Neural crest cell (in vitro differentiated cells): ENCODE measurements around the gene KIFC1. TPM values are rescaled to one million over a fixed set of nuclear protein-coding genes. Genes with fewer than 3 reads are reported as not detected.

Experiments used
- DNase-seq: peaks from one replicate; pipeline ENCODE4 v3.0.0; 2021; ENCODE audit warnings: low read depth, mixed read lengths, low spot score
- H3K27ac Mint-ChIP-seq: one replicate; pipeline ENCODE4 v1.8.0; 2021; ENCODE audit warnings: mild to moderate bottlenecking, mixed read lengths; ENCODE audit not compliant: unreplicated experiment
- H3K27me3 Mint-ChIP-seq: 2 replicates; pipeline ENCODE4 v1.8.0; 2021; ENCODE audit warnings: low read depth, mild to moderate bottlenecking, mixed read lengths
- H3K36me3 Mint-ChIP-seq: 2 replicates; pipeline ENCODE4 v1.8.0; 2021; ENCODE audit warnings: low read depth, mild to moderate bottlenecking, mixed read lengths
- H3K4me1 Mint-ChIP-seq: 2 replicates; pipeline ENCODE4 v1.8.0; 2021; ENCODE audit warnings: mixed read lengths
- H3K4me3 Mint-ChIP-seq: one replicate; pipeline ENCODE4 v1.8.0; 2021; ENCODE audit warnings: mild to moderate bottlenecking, mixed read lengths
- H3K9me3 Mint-ChIP-seq: 2 replicates; pipeline ENCODE4 v1.8.0; 2021; ENCODE audit warnings: mixed read lengths
- CTCF ChIP-seq: fragments of 200-600 bp; sonication (generic); conservative IDR thresholded peaks from 2 replicates; pipeline ENCODE4 v1.5.0; 2021; ENCODE audit warnings: antibody characterized with exemption, mild to moderate bottlenecking
- total RNA-seq: library from RNA; stranded (reverse); gene quantifications from 2 replicates; pipeline ENCODE4 v1.2.1, GENCODE V29; 2021

Gene KIFC1
- total RNA-seq, 1 donor from 2014 or later = 124 TPM

GRCh38 chr6:33414592-33415271 lies 23.1 kb downstream of the KIFC1 start:
- H3K4me1 Mint-ChIP-seq = peaks cover 73% of the 10 kb centered on the region
- peak overlapping the region; percentile 90 for H3K4me3 Mint-ChIP-seq
- no peak overlapping the region for H3K27ac Mint-ChIP-seq
- DNase-seq = no peak
- peaks cover 8% of the 10 kb centered on the region for H3K36me3 Mint-ChIP-seq
- peaks cover 20% of the 10 kb centered on the region for H3K27me3 Mint-ChIP-seq
- peak; percentile 49 for TF ChIP-seq CTCF
- no peaks in the 10 kb centered on the region for H3K9me3 Mint-ChIP-seq

DNA sequence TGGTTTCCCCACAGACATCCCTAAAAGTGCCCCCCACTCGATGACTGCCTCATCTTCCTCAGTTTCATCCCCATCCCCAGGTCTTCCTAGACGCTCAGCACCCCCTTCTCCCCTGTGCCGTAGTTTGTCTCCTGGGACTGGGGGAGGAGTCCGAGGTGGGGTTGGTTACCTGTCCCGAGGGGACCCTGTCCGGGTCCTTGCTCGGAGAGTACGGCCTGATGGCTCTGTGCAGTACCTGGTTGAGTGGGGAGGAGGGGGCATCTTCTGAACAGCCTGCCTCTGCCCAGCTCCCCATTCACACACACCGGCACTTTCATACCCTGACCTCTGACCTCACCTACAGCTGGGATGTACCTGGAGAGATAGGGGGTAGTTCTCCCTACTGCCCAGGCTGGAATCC lies 24.2 kb downstream of the KIFC1 start:
- peak overlapping the region; percentile 96 for H3K4me3 Mint-ChIP-seq
- H3K36me3 Mint-ChIP-seq = peaks cover 8% of the 10 kb centered on the region
- DNase-seq = no peak
- no peak overlapping the region for H3K27ac Mint-ChIP-seq
- peaks cover 20% of the 10 kb centered on the region for H3K27me3 Mint-ChIP-seq
- H3K9me3 Mint-ChIP-seq = no peaks in the 10 kb centered on the region
- H3K4me1 Mint-ChIP-seq = peaks cover 71% of the 10 kb centered on the region
- TF ChIP-seq CTCF = no peak

- peak overlapping the region; percentile 99 for H3K27ac Mint-ChIP-seq
- peaks cover 75% of the 10 kb centered on the region for H3K4me1 Mint-ChIP-seq
- peaks cover 8% of the 10 kb centered on the region for H3K36me3 Mint-ChIP-seq
These were observed 24.9 kb downstream of the KIFC1 start for GRCh38 chr6:33416386-33417127.

DNA sequence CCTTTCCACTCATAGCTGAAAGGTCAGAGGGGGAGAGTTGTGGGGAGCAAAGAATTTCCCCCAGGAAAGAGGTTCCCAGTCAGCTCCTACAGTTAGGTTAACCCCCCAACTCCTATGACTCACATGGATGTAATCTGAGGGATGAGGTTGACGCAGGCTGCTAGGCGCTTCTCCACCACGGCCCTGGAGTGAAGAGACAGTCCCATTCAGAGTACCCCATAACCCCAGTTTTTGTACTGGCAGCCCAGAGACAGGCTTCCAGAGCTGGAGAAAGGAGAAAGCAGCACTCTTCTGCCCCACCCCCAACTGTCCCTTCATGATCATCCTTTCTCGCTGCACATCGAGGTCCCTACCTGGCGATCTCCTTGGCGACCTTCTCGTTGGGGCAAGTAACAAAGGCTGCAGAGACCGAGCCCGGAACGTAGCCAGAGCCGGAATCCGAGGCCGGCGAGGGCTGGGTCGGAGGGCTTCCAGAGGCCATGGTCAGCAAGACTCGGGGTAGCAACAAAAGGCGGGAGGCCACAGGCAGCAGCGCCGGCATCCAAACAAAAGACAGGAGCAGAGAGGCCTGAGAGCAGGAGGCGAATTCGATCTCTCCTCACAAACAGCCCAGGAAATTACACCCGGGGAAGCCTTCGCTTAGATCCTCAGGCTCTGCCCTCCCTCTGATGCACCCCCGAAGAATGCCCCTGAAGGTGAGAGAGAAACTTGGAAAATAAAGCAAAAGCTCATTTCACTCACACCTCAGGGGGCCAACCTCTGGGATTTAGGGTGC lies 25.7 kb downstream of the KIFC1 start:
- Mint-ChIP-seq H3K27me3 (peaks cover 15% of the 10 kb centered on the region), H3K36me3 (peaks cover 8% of the 10 kb centered on the region), H3K9me3 (no peaks in the 10 kb centered on the region), H3K27ac (peak overlapping the region; percentile 99), H3K4me1 (peaks cover 77% of the 10 kb centered on the region), H3K4me3 (peak overlapping the region; percentile 96)
- no peak for DNase-seq
- TF ChIP-seq CTCF = no peak

More at GRCh38 chr6:33416386-33417127, 24.9 kb downstream of the KIFC1 start:
- no peaks in the 10 kb centered on the region for H3K9me3 Mint-ChIP-seq
- H3K4me3 Mint-ChIP-seq = peak overlapping the region; percentile 96
- no peak for TF ChIP-seq CTCF
- no peak for DNase-seq
- H3K27me3 Mint-ChIP-seq = peaks cover 18% of the 10 kb centered on the region

DNA sequence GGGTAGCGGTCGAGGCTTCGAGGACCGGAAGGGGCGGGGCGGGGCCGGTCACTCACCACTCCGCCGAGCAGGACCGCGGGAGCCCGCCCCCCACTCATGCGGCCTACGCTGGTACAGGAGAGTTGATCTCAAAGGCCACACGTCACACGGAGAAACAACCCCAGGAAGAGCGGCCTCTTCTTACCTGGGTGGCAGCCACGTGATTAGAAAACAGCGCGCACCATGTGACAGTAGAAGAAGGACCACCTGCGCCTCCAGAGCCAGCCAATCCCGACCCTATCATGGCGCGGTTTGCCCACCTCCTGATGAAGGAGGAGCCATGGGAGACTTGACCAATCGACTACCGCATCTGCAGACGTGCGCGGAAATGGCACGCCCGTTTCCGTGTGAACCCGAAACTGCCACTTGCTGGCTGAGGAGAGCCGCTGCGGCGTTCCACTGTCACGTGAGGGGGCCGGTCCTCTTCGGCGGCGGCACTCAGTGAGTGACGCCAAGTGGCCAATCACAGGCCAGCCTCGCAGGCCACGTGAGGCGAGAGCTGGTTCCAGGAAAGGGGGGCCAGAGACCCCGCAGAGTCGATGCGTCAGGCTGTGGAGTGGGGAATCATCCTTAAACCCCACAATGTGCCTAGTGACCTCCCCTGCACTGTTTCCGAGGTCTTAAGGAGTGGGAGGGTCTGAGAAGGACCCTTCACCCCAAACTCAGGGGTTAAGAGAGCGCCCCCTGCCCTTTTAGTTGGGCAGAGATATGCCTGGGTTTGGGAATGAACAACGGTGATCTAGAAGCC lies 26.5 kb downstream of the KIFC1 start, which contains the start of gene CUTA:
TSS of gene CUTA (minus strand) at position 205 of the 787 bp plus-strand sequence. CDS start at position 98, 107 bp downstream.
- TF ChIP-seq CTCF = peak; percentile 47
- H3K4me1 Mint-ChIP-seq = peaks cover 80% of the 10 kb centered on the region
- H3K4me3 Mint-ChIP-seq = peak within 1 kb of the TSS; percentile 96
- DNase-seq = peak; percentile 93
- H3K27ac Mint-ChIP-seq = peak within 1 kb of the TSS; percentile 99
- H3K36me3 Mint-ChIP-seq = peaks cover 11% of the 10 kb centered on the region
- no peaks in the 10 kb centered on the region for H3K9me3 Mint-ChIP-seq
- peaks cover 9% of the 10 kb centered on the region for H3K27me3 Mint-ChIP-seq
